PC-3 (cell line): ENCODE data around the gene KCNH6.

ENCODE experiments used
- EZH2 ChIP-seq: fragments of 300-600 bp; sonication (generic); IDR thresholded peaks from one replicate; pipeline ENCODE4 v1.6.1; 2017; ENCODE audit warnings: antibody characterized with exemption, mild to moderate bottlenecking, low read length; ENCODE audit not compliant: unreplicated experiment
- EZH2phosphoT487 ChIP-seq: fragments of 300-600 bp; sonication (generic); IDR thresholded peaks from 2 replicates; pipeline ENCODE4 v1.6.1; 2018; ENCODE audit warnings: mild to moderate bottlenecking, antibody characterized with exemption, low read length, borderline replicate concordance
- TF ChIP-seq, protein P1 (sequence below): fragments of 300-600 bp; sonication (generic); conservative IDR thresholded peaks from 2 replicates; pipeline ENCODE4 v1.5.1; 2017; ENCODE audit warnings: antibody characterized with exemption, low read depth, mild to moderate bottlenecking, low read length

GRCh38 chr17:63519116-63519881 lies 3.9 kb upstream of the KCNH6 start:
- TF ChIP-seq, protein P1, sequence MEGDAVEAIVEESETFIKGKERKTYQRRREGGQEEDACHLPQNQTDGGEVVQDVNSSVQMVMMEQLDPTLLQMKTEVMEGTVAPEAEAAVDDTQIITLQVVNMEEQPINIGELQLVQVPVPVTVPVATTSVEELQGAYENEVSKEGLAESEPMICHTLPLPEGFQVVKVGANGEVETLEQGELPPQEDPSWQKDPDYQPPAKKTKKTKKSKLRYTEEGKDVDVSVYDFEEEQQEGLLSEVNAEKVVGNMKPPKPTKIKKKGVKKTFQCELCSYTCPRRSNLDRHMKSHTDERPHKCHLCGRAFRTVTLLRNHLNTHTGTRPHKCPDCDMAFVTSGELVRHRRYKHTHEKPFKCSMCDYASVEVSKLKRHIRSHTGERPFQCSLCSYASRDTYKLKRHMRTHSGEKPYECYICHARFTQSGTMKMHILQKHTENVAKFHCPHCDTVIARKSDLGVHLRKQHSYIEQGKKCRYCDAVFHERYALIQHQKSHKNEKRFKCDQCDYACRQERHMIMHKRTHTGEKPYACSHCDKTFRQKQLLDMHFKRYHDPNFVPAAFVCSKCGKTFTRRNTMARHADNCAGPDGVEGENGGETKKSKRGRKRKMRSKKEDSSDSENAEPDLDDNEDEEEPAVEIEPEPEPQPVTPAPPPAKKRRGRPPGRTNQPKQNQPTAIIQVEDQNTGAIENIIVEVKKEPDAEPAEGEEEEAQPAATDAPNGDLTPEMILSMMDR, result no peak
- TF ChIP-seq EZH2 (no peak), EZH2phosphoT487 (no peak)
